COLO668 (cell line): ENCODE data around the gene SULT1A2.
"Not testable (repeated sequence)": the region's sequence is repeated elsewhere in the genome, so short reads cannot be mapped to it uniquely, and the experiment has no call there.

ENCODE experiments used
- DNase-seq: peaks from one replicate; lab custom pipeline; 2025; ENCODE audit not compliant: unreplicated experiment; lab: John Stamatoyannopoulos, UW

The SULT1A2 gene

GRCh38 chr16:28592511-28592910 lies 4.3 kb downstream of the SULT1A2 start:
- DNase-seq = no peak

- no peak for DNase-seq
Measured at GRCh38 chr16:28591355-28591754, 5.5 kb downstream of the SULT1A2 start.

- no peak for DNase-seq
Measured at GRCh38 chr16:28590384-28591340, 6.2 kb downstream of the SULT1A2 start.

GRCh38 chr16:28589930-28590329 lies 6.9 kb downstream of the SULT1A2 start:
- no peak for DNase-seq

GRCh38 chr16:28589069-28589468 lies 7.8 kb downstream of the SULT1A2 start:
- no peak for DNase-seq

- no peak for DNase-seq
Measured at GRCh38 chr16:28587386-28587785, 9.5 kb downstream of the SULT1A2 start.

- no peak for DNase-seq
Measured at GRCh38 chr16:28586466-28586865, 10.4 kb downstream of the SULT1A2 start.

- DNase-seq = no peak
Measured at GRCh38 chr16:28585674-28586073, 11.2 kb downstream of the SULT1A2 start.

- DNase-seq = no peak
Measured at GRCh38 chr16:28580726-28581315, 16.0 kb downstream of the SULT1A2 start.

- DNase-seq = no peak
Measured at GRCh38 chr16:28575446-28576109, 21.3 kb downstream of the SULT1A2 start.

GRCh38 chr16:28574925-28575324 lies 21.9 kb downstream of the SULT1A2 start:
- DNase-seq = no peak

- DNase-seq = no peak
Measured at GRCh38 chr16:28573738-28574718, 22.8 kb downstream of the SULT1A2 start.

- no peak for DNase-seq
Measured at GRCh38 chr16:28572696-28573510, 23.9 kb downstream of the SULT1A2 start.

- DNase-seq = no peak
Measured at GRCh38 chr16:28569968-28570752, 26.7 kb downstream of the SULT1A2 start.

GRCh38 chr16:28569021-28569420 lies 27.8 kb downstream of the SULT1A2 start:
- no peak for DNase-seq

- no peak for DNase-seq
Measured at GRCh38 chr16:28567292-28567691, 29.6 kb downstream of the SULT1A2 start.

GRCh38 chr16:28566233-28566925 lies 30.5 kb downstream of the SULT1A2 start:
- not testable (repeated sequence) for DNase-seq

- no peak for DNase-seq
Measured at GRCh38 chr16:28563218-28563617, 33.6 kb downstream of the SULT1A2 start.
